H9 (cell line): ENCODE measurements around the gene JAG2. TPM values are rescaled to one million over a fixed set of nuclear protein-coding genes. Genes with fewer than 3 reads are reported as not detected.

Experiments used
- DNase-seq: peaks from one replicate; pipeline ENCODE4 v3.0.0-alpha.2; 2017
- H2AFZ ChIP-seq: one replicate; pipeline ENCODE4 v1.6.1; 2013; ENCODE audit warnings: mild to moderate bottlenecking, low read length, control low read depth, moderate library complexity
- H2AK5ac ChIP-seq: 2 replicates; pipeline ENCODE4 v1.6.1; 2013; ENCODE audit warnings: low read length, control low read depth, mixed read lengths; ENCODE audit not compliant: insufficient read length
- H2BK120ac ChIP-seq: one replicate; pipeline ENCODE4 v1.6.1; 2013; ENCODE audit warnings: low read depth, mild to moderate bottlenecking, low read length, control low read depth, inconsistent platforms; ENCODE audit not compliant: poor library complexity, severe bottlenecking
- H2BK12ac ChIP-seq: 2 replicates; pipeline ENCODE4 v1.6.1; 2013; ENCODE audit warnings: low read length, control low read depth, mixed read lengths, low read depth; ENCODE audit not compliant: insufficient read length
- H2BK15ac ChIP-seq: 2 replicates; pipeline ENCODE4 v1.6.1; 2013; ENCODE audit warnings: low read depth, low read length, control low read depth
- H2BK20ac ChIP-seq: one replicate; pipeline ENCODE4 v1.6.1; 2013; ENCODE audit warnings: low read depth, mild to moderate bottlenecking, low read length, control low read depth, inconsistent platforms; ENCODE audit not compliant: poor library complexity, severe bottlenecking
- H2BK5ac ChIP-seq: 2 replicates; pipeline ENCODE4 v1.6.1; 2013; ENCODE audit warnings: low read length, control low read depth, mixed read lengths; ENCODE audit not compliant: insufficient read length
- H3K14ac ChIP-seq: 2 replicates; pipeline ENCODE4 v1.6.1; 2013; ENCODE audit warnings: low read length, control low read depth; ENCODE audit not compliant: insufficient read depth
- H3K18ac ChIP-seq: 2 replicates; pipeline ENCODE4 v1.6.1; 2013; ENCODE audit warnings: low read depth, mild to moderate bottlenecking, mixed read lengths, low read length, control low read depth; ENCODE audit not compliant: insufficient read length
- H3K23ac ChIP-seq: 2 replicates; pipeline ENCODE4 v1.6.1; 2013; ENCODE audit warnings: low read length, control low read depth, mixed read lengths, low read depth; ENCODE audit not compliant: insufficient read length
- H3K23me2 ChIP-seq: 2 replicates; pipeline ENCODE4 v1.6.1; 2013; ENCODE audit warnings: low read depth, mild to moderate bottlenecking, mixed read lengths, low read length, control low read depth; ENCODE audit not compliant: insufficient read length, poor library complexity, severe bottlenecking
- H3K27ac ChIP-seq: 2 replicates; pipeline ENCODE4 v1.5.1; 2013; ENCODE audit warnings: low read length, control low read depth, mixed read lengths, low read depth; ENCODE audit not compliant: insufficient read length
- H3K27me3 ChIP-seq: 2 replicates; pipeline ENCODE4 v1.6.1; 2013; ENCODE audit warnings: low read length, control low read depth, inconsistent platforms; ENCODE audit not compliant: insufficient read depth
- H3K4ac ChIP-seq: 2 replicates; pipeline ENCODE4 v1.6.1; 2013; ENCODE audit warnings: low read depth, mild to moderate bottlenecking, control low read depth, inconsistent platforms, low read length, moderate library complexity
- H3K4me1 ChIP-seq: 2 replicates; pipeline ENCODE4 v1.6.1; 2013; ENCODE audit warnings: low read length, control low read depth, inconsistent platforms; ENCODE audit not compliant: insufficient read depth
- H3K4me2 ChIP-seq: 2 replicates; pipeline ENCODE4 v1.6.1; 2013; ENCODE audit warnings: low read length, control low read depth, mixed read lengths; ENCODE audit not compliant: insufficient read length, insufficient read depth
- H3K56ac ChIP-seq: 2 replicates; pipeline ENCODE4 v1.6.1; 2013; ENCODE audit warnings: low read depth, mild to moderate bottlenecking, mixed read lengths, low read length, control low read depth; ENCODE audit not compliant: insufficient read length
- H3K79me1 ChIP-seq: 2 replicates; pipeline ENCODE4 v1.6.1; 2013; ENCODE audit warnings: low read depth, mild to moderate bottlenecking, moderate library complexity, low read length, control low read depth, inconsistent platforms; ENCODE audit not compliant: insufficient read depth, poor library complexity, severe bottlenecking
- H3K79me2 ChIP-seq: 2 replicates; pipeline ENCODE4 v1.6.1; 2013; ENCODE audit warnings: low read length, control low read depth, inconsistent platforms; ENCODE audit not compliant: insufficient read depth
- H3K9ac ChIP-seq: 2 replicates; pipeline ENCODE4 v1.6.1; 2013; ENCODE audit warnings: low read length, control low read depth, mixed read lengths; ENCODE audit not compliant: insufficient read length; ENCODE audit errors: extremely low read depth
- H3K9me3 ChIP-seq: one replicate; pipeline ENCODE4 v1.6.1; 2013; ENCODE audit warnings: low read depth, low read length, inconsistent platforms; ENCODE audit not compliant: control insufficient read depth
- H3T11ph ChIP-seq: one replicate; pipeline ENCODE4 v1.6.1; 2013; ENCODE audit warnings: mild to moderate bottlenecking, low read length, control low read depth, inconsistent platforms
- H4K20me1 ChIP-seq: one replicate; pipeline ENCODE4 v1.6.1; 2013; ENCODE audit not compliant: control insufficient read depth, insufficient read length, insufficient read depth
- H4K5ac ChIP-seq: 2 replicates; pipeline ENCODE4 v1.6.1; 2013; ENCODE audit warnings: low read depth, mild to moderate bottlenecking, mixed read lengths, low read length, control low read depth; ENCODE audit not compliant: insufficient read length
- H4K8ac ChIP-seq: replicated peaks from 2 replicates; pipeline ENCODE4 v1.6.1; 2013; ENCODE audit warnings: low read length, control low read depth, mixed read lengths, low read depth; ENCODE audit not compliant: insufficient read length
- H4K91ac ChIP-seq: 2 replicates; pipeline ENCODE4 v1.6.1; 2013; ENCODE audit warnings: low read depth, mild to moderate bottlenecking, moderate library complexity, mixed read lengths, low read length, control low read depth; ENCODE audit not compliant: insufficient read length
- H3K27ac Mint-ChIP-seq, 3 experiments: 2 replicates in 2 of 3; 3 replicates in 1 of 3; pipeline ENCODE4 v1.8.0; 2020 to 2021; ENCODE audit warnings: mixed read lengths in 3 of 3, mild to moderate bottlenecking in 1 of 3, moderate library complexity in 1 of 3
- H3K27me3 Mint-ChIP-seq: 2 replicates; pipeline ENCODE4 v1.8.0; 2021; ENCODE audit warnings: low read depth, mild to moderate bottlenecking, moderate library complexity, mixed read lengths
- H3K36me3 Mint-ChIP-seq, 3 experiments: 2 replicates in 2 of 3; 3 replicates in 1 of 3; pipeline ENCODE4 v1.8.0; 2020 to 2021; ENCODE audit warnings: low read depth in 3 of 3, mixed read lengths in 3 of 3; ENCODE audit not compliant: insufficient read depth in 1 of 3
- H3K4me1 Mint-ChIP-seq, 2 experiments: 2 replicates each; pipeline ENCODE4 v1.8.0; 2020; ENCODE audit warnings: mixed read lengths in 2 of 2
- H3K4me3 Mint-ChIP-seq, 2 experiments: 2 replicates in 1 of 2; 3 replicates in 1 of 2; pipeline ENCODE4 v1.8.0; 2020 to 2021; ENCODE audit warnings: mild to moderate bottlenecking in 2 of 2, mixed read lengths in 2 of 2, moderate library complexity in 1 of 2
- H3K9me3 Mint-ChIP-seq, 2 experiments: 2 replicates in 1 of 2; 3 replicates in 1 of 2; pipeline ENCODE4 v1.8.0; 2020; ENCODE audit warnings: mild to moderate bottlenecking in 2 of 2, mixed read lengths in 2 of 2, moderate library complexity in 1 of 2
- WGBS: extraction: QIAGEN DNeasy Blood & Tissue Kit; methylation state at CpG from one replicate; pipeline ENCODE4 v1.1.7; 2013; ENCODE audit warnings: missing lambda C conversion rate, low lambda C conversion rate, mixed read lengths; ENCODE audit not compliant: insufficient read length; ENCODE audit errors: extremely low coverage; 5-methylcytosine and 5-hydroxymethylcytosine counted together
- total RNA-seq: library from RNA; stranded (reverse); gene quantifications from 2 replicates; pipeline ENCODE4 v1.2.1, GENCODE V29; 2021
- TF ChIP-seq, protein P1 (sequence below): fragments of 200-600 bp; sonication (generic); conservative IDR thresholded peaks from 3 replicates; pipeline ENCODE4 v1.8.0; 2021; ENCODE audit warnings: antibody characterized with exemption, mild to moderate bottlenecking

JAG2 gene
- total RNA-seq, 1 experiment from 2014 or later = 11.4 TPM

DNA sequence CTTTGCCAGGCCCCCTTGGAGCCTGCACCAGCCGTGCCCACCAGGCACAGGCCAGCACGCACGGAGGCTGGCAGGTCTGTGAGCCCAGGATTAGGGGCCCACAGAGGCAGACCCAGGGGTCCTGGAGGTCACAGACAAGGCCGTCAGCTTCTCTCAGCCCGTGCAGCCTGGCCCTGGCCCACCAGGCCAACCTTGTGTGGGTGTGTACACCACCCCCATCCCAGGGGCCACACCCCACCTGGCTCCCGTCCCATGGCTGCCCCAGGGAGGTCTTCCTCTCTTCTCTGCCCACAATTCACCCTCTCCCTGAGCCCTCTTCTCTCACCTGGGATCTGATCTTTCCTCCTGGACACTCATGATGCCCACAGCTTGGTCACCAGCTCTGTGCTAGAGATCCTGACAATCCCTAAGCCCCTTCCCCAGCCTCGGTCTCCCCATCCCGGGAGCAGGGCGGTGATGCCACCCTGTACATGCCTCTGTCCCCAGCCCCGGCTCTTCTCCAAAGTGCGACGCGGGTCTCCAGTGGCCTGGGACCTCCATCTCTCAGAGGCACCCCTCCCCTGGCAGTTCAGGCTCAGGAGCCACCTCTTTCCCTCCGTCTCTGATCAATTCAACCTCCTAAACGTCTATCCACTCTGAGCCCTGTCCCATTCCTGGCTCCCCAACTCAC, 72.2 kb downstream of the JAG2 start:
- peaks cover 68% of the 10 kb centered on the region for H3K27me3 Mint-ChIP-seq

More for the DNA sequence above, 72.2 kb downstream of the JAG2 start:
- Histone ChIP-seq H2AK5ac (no peak overlapping the region), H2BK12ac (no peak overlapping the region), H3K18ac (no peak overlapping the region), H3K23me2 (peaks cover 3% of the 10 kb centered on the region), H4K8ac (no peak overlapping the region), H3K79me2 (no peaks in the 10 kb centered on the region), H3K4me1 (no peaks in the 10 kb centered on the region), H2BK120ac (no peak overlapping the region), H3K9me3 (peaks cover 11% of the 10 kb centered on the region), H2BK15ac (no peak overlapping the region), H3K56ac (no peak overlapping the region), H3K4ac (no peak overlapping the region), H3K9ac (no peak overlapping the region), H2AFZ (no peak overlapping the region), H2BK5ac (no peak overlapping the region), H3K79me1 (no peaks in the 10 kb centered on the region), H4K5ac (no peak overlapping the region), H3T11ph (no peak overlapping the region), H4K20me1 (no peaks in the 10 kb centered on the region), H3K27me3 (peaks cover 2% of the 10 kb centered on the region; the same call in 1 of the 2 replicates), H4K91ac (no peak overlapping the region), H3K27ac (no peak overlapping the region), H2BK20ac (no peak overlapping the region), H3K4me2 (no peak overlapping the region), H3K23ac (no peak overlapping the region), H3K14ac (no peak overlapping the region)
- H3K27ac Mint-ChIP-seq = no peak overlapping the region
- no peak for DNase-seq
- peaks cover 10 to 13% of the 10 kb centered on the region in 2 experiments for H3K4me1 Mint-ChIP-seq
- no CpG with 5 or more reads among the region's 15 CpGs for whole genome bisulfite sequencing
- peaks cover 26 to 30% of the 10 kb centered on the region in 2 experiments for H3K9me3 Mint-ChIP-seq
- peaks cover 0 to 8% (median 5%) of the 10 kb centered on the region in 3 experiments; a peak in 3 of 7 replicates for H3K36me3 Mint-ChIP-seq
- no peak overlapping the region for H3K4me3 Mint-ChIP-seq
- TF ChIP-seq, protein P1, sequence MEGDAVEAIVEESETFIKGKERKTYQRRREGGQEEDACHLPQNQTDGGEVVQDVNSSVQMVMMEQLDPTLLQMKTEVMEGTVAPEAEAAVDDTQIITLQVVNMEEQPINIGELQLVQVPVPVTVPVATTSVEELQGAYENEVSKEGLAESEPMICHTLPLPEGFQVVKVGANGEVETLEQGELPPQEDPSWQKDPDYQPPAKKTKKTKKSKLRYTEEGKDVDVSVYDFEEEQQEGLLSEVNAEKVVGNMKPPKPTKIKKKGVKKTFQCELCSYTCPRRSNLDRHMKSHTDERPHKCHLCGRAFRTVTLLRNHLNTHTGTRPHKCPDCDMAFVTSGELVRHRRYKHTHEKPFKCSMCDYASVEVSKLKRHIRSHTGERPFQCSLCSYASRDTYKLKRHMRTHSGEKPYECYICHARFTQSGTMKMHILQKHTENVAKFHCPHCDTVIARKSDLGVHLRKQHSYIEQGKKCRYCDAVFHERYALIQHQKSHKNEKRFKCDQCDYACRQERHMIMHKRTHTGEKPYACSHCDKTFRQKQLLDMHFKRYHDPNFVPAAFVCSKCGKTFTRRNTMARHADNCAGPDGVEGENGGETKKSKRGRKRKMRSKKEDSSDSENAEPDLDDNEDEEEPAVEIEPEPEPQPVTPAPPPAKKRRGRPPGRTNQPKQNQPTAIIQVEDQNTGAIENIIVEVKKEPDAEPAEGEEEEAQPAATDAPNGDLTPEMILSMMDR = no peak
